Inflammatory macrophage treated with lipopolysaccharide for 1 hour (primary cell): ENCODE measurements around the gene RET.

Experiments used
- DNase-seq, 2 donors: peaks; one replicate each; pipeline ENCODE4 v3.0.0-alpha.2; 2020 to 2022

The RET gene

DNA sequence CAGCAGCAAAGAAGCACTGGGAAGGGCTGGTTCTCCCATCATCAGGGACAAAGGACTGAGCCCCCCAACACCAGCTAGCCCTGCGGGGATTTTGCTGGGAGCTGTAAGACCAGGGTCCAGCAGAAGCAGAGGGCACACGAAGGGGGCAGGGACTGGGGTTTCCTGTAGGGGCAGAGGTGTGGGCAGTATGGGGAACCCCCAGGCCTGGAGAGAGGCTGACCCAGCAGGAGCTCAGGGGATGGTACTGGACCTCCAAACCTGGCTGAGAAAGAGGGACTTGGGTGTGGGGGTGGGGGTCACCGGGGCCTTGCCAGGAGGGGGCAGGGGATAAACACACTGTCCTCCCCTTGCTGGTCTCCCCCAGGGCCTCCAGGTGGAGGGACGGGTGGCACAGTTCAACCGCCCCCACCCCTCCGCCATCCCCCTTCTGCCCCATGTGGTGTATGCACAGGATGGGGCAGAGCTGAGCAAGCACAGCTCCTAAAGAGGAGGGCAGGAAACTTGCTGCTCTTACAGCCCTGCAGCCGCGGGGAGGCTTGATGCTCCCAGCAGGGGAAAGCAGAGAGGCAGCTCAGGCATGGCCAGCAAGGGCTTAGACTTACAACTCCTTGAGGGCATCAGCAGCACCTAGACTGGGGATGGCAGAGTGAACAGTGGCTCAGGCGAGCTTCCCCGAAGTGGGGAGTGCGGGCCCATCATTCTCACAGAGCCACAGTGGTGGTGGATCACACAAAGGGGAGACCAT is 12.4 kb upstream of the RET start:
- DNase-seq, result no peak

DNA sequence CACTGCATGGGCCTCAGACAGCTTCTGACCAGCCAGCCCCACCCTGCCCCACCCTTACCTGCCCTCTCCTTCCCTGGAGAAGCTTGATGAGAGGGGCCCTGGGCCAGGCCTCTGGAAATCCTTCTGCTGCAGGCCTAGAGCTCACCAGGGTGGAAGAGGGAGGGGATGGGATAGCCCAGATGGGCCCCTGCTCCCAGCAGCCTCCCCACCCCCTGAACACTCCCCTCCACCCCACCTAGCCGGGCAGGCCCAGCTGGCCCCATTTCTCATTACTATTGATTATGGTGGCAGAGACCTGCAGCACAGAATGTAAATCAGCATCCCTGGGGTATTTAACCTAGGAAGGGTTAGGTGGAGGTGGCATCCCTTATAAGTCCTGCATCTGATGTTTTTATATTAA is 11.6 kb upstream of the RET start:
- no peak for DNase-seq

- no peak for DNase-seq
Measured at GRCh38 chr10:43065761-43066160, 11.1 kb upstream of the RET start.

DNA sequence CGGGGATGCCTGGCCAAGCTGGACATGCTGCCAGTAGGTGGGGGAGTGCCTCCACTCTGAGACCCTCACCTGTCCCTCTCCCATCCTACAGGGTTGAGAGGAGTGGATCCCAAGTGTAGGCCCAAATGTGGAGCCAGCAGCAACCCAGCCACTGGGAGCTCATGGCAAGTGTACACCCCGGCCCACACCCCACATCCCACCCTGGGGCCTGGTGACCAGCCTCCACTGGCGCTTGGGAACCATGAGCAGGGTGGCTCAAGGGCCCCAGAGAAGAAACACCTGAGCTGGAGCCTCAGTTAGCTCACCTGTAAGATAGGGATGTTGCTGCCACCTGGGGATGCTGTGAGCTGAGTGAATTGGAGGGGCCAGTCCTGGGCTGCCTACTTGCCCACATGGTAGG is 10.4 kb upstream of the RET start:
- no peak for DNase-seq

DNA sequence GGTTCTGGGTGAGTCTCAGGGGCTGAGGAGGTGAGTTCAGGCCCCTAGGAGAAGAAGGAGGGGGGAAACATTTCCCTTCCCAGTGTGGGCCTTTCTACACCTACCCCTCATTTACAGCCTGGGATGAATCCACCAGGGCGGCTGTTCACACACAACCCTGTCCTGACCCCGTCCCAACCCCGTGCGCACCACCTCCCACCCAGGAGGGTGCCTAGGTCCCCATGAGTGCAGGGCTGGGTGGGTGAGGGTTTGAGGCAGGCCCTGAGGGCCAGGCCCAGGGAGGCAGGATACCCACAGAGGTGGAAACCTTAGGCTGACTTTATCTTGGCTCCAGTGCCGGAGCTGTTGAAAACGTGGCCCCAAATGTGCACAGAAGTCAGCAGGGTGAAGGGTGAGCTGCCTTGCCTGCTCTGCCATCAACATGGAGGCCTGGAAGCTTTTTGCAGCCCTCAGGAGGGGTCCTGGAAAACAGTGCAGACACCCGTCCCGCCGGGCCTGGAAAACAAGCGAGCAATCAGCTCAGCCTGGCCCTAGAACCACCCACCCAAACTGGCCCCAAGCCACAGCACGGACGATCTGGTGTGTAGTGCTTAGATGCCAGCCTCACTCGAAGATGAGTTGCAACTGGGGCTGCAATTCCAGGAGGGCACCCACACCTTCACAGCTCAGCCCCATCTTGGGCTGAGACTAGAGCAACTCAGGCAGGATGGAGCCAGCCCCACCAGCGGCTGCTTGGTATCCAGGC is 9.3 kb upstream of the RET start:
- DNase-seq, result no peak

GRCh38 chr10:43068136-43068395 is 8.8 kb upstream of the RET start:
- no peak for DNase-seq

GRCh38 chr10:43068471-43069210 is 8.2 kb upstream of the RET start:
- DNase-seq, result no peak

- no peak for DNase-seq
Measured at GRCh38 chr10:43069211-43069515, 7.7 kb upstream of the RET start.

DNA sequence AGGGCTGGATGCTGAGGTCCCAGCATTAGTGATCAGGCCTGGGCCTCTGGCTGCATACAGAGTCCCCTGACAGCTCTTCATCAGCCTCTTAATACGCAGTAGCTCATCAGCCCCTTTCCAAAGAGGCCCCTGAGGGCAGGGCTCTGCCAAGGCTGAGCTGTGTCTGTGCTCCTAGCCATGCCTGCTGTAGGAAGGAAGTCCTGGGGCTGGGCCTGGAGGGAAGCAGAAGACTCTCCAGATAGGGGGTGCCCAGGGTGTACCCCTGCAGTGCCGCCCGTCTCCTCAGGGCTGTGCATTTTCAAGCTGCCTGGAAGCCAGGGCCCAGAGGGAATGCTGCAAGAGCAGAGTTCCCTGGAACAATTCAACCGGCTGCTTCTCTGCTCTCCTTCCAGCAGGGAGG is 7.3 kb upstream of the RET start:
- DNase-seq, result no peak

DNA sequence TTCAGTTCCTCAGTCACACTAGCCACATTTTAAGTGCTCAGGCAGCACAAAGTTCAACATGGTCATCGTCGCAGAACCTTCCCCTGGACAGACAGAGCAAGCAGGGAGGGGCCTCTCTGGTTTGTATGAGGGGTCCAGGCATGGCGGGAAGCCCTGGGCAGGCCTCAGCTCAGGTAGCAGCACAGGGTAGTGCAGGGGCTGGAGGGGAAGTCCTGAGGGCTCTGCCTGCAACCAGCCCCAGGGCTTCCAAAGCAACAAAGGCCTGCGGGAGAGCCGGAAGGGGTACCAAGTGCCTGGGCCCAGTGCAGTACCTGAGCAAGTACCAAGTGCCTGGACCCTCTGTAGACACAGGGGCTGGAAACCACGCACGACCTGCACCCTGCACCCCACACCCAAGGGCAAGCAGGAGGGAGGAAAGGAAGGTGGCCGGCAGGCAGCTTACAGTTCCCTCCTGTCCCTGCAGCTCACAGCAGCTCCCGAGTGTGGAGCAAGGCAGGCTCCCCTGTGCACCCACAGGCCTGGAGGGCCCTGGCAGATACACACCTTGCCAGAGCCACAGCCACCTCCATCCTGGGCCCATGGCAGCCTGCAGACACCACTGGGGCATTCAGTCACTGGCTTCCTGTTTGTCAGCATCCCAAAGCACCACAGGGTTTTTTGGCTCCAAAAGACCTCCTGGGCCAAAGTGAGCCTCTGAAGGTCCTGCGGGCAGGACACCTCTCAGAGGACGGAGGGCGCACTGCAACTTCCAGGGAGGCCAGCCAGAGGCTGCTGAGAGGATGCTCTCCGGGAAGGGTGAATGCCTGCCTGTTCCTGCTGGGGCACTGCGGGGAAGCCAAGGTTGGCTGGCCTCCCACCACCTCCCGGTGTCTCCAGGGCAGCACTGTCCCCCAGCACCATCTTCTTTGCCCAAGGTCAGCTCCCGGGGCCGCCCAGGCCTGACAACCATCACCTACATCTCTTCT is 6.5 kb upstream of the RET start:
- no peak for DNase-seq

DNA sequence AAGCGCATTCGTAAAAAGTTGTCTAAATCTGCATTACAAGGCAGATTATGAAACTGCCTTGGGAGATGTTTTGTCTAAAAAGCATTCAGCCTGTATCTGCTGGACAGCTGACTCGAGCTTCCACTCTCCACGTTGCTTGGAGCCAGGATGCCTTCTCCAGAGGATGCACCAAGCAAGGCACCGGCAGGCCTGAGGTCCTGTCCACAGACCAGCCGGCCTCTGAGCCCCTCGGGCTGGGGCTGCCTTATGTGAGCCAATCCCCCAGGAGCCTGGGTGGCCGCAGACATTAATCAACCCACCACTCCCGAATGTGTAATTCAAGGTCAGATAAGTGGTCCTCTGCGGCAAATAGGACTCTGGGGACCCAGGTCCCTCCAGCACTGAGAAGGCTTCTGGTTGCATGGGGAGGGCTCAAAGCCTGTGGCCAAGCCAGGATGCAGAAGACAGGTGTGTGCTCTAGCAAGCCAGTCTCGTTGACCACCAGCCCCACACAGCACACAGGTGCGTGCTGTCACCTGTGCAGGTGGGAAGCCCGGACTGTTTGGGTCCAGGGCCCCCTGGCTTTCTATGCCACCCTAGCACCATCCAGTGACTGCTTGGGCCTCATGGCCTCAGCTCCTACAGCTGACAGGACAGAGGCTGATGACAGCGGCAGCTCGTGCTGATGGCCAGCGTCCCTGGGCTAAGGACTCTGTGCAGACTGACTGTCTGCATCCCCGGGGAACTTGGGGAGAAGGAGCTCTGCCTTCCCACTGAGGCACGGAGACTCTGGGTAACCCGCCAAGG is 4.8 kb upstream of the RET start:
- no peak for DNase-seq

DNA sequence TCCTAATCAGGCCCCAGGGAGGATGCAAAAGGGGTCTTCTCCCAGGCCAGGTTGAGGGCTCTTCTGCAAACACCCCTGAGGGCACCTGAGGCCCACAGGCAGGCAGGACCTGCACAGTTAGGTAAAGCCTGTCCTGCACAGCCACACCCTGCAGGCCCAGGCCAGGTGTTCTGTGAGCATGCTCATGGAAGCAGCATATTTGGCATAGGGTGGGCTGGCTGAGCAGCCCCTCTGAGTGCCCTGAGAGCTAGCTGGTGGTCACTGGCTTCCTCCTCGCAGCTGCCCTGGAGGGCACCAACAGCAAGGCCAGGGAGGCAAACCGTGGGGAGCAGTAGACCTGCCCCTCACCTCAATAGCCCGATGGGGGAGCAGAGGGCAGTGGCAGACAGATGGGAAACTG is 3.7 kb upstream of the RET start:
- DNase-seq, result no peak

- no peak for DNase-seq
Measured at GRCh38 chr10:43073721-43074120, 3.1 kb upstream of the RET start.

GRCh38 chr10:43074409-43074808 is 2.5 kb upstream of the RET start:
- no peak for DNase-seq

GRCh38 chr10:43074827-43075611 is 1.9 kb upstream of the RET start:
- no peak for DNase-seq

- no peak for DNase-seq
Measured at GRCh38 chr10:43075612-43076003, 1.3 kb upstream of the RET start.

DNA sequence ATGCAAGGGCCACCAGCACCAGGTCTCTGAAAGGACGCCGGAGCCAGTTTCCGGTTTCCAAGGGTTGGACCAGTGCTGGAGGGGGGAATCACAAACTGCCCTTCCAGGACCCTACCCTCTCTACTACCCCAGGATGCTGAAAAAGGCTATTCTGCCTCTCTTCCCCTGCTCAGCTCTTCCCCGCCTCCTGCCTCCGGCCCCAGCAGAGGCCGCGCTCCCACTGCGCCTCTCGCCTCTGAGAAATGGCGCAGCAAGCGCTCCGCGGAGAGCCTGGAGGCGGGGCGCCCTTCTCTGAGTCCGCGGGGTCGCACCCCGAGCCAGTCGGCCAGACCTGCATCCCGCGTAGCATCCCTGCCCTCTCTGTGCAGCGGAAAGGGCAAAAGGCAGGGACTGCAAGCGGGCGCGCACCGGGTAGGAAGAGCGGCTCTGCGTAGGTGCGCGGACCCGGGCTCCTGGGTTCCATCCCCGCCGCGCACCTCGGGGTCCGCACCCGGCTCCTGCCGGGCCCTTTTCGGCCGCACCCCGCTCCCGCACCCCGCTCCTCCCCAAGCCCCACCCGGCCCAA is 476 bp upstream of the RET start:
- DNase-seq, result no peak

DNA sequence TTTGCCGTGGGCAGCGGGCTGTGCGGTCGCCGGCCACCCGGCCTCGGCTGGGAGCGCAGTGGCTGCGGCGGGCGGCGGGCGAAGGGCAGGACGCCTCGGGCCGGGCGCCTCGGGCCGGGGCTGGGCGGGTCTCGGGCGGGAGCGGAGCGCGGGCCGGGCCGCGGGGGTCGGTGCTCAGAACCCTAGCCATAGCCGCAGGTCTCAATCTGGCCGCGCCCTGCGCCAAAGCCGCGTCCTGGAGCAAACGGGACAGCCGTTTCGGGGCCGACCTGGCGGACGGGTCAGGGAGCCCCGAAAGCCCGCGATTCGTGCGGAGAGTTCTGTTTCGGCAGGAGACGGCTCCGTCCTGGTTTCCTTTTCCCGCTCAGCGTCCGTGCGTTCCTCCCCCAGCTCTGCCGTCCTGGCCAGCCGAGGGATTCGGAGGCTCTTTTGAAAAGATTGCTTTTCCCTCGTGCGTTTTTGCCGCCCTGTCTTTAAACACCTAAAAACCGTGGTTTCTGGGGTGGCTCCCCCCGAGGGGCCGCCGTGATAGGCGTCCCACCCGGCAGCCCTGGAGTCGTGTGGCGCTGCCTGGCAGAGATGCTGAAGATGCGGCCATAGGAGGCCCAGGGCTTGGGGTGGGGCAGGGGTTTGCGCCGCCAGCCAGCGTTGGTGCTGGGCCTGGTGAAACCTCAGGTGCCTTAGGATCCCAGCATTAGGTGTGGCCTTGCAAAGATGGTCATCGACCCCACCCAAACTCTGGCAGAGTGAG is 727 bp downstream of the RET start:
- no peak for DNase-seq

GRCh38 chr10:43078175-43078985 is 1.5 kb downstream of the RET start:
- DNase-seq, result no peak

DNA sequence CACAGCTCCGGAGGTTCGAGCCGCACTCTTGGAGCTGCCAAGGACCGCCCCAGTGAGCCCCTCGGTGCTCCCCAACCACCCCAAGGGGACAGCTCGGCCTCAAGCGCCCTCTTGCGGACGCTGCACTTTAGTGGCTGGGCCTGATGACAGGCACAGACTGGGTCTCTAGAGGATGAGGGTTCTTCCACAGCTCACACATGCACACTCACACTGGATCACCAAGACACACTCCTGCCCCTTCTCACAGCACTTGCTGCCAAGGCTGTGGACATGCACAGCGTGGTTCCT is 2.1 kb downstream of the RET start:
- DNase-seq, result peak in 1 of 2 donors; percentile 38
